Liver (tissue), 9 donors: ENCODE results near the gene TARBP1. TPM values are rescaled to one million over a fixed set of nuclear protein-coding genes. Genes with fewer than 3 reads are reported as not detected.

ENCODE experiments used
- DNase-seq: peaks from one replicate; pipeline ENCODE4 v3.0.0-alpha.2; 2017; ENCODE audit warnings: low spot score
- H3K27ac ChIP-seq, 2 donors: one replicate each; pipeline ENCODE4 v1.7.0; 2013; ENCODE audit warnings: inconsistent platforms in 2 of 2, low read length in 2 of 2, control low read depth in 1 of 2, low read depth in 1 of 2, mild to moderate bottlenecking in 1 of 2
- H3K27me3 ChIP-seq, 4 donors: one replicate each; pipeline versions ENCODE4 v1.6.1 to v1.7.0; 2013; ENCODE audit warnings: low read length in 3 of 4, inconsistent platforms in 1 of 4, mild to moderate bottlenecking in 1 of 4, moderate library complexity in 1 of 4; ENCODE audit not compliant: control insufficient read depth in 4 of 4, insufficient read depth in 4 of 4
- H3K36me3 ChIP-seq, 4 donors: one replicate each; pipeline versions ENCODE4 v1.6.1 to v1.7.0; 2013; ENCODE audit warnings: low read length in 3 of 4, mild to moderate bottlenecking in 3 of 4, low read depth in 1 of 4, moderate library complexity in 1 of 4; ENCODE audit not compliant: control insufficient read depth in 4 of 4, insufficient read depth in 3 of 4
- H3K4me1 ChIP-seq, 4 donors: one replicate each; pipeline versions ENCODE4 v1.6.1 to v1.7.0; 2013; ENCODE audit warnings: low read length in 3 of 4, mild to moderate bottlenecking in 3 of 4, moderate library complexity in 1 of 4; ENCODE audit not compliant: control insufficient read depth in 4 of 4, insufficient read depth in 4 of 4
- H3K4me3 ChIP-seq, 3 donors: one replicate each; pipeline versions ENCODE4 v1.6.1 to v1.7.0; 2013; ENCODE audit warnings: low read length in 3 of 3, control low read depth in 1 of 3, low read depth in 1 of 3, mild to moderate bottlenecking in 1 of 3
- H3K9ac ChIP-seq, 2 donors: one replicate each; pipeline ENCODE4 v1.7.0; 2013; ENCODE audit warnings: low read length in 2 of 2, mild to moderate bottlenecking in 2 of 2, moderate library complexity in 2 of 2, control low read depth in 1 of 2, low read depth in 1 of 2
- H3K9me3 ChIP-seq, 4 donors: one replicate each; pipeline versions ENCODE4 v1.6.1 to v1.7.0; 2013; ENCODE audit warnings: low read length in 3 of 4; ENCODE audit not compliant: control insufficient read depth in 4 of 4
- EGR1 ChIP-seq, 2 donors: IDR thresholded peaks; 2 replicates each; pipeline ENCODE4 v1.6.1; 2016 to 2018; ENCODE audit warnings: antibody characterized with exemption in 2 of 2, low read depth in 2 of 2
- FOXA1 ChIP-seq: IDR thresholded peaks from 2 replicates; pipeline ENCODE4 v1.6.1; 2016; ENCODE audit warnings: antibody characterized with exemption
- FOXA2 ChIP-seq: IDR thresholded peaks from 2 replicates; pipeline ENCODE4 v1.6.1; 2016; ENCODE audit warnings: antibody characterized with exemption
- GABPA ChIP-seq, 2 donors: IDR thresholded peaks in 1 of 2; conservative IDR thresholded peaks in 1 of 2; 2 replicates each; pipeline ENCODE4 v1.6.1; 2016; ENCODE audit warnings: antibody characterized with exemption in 2 of 2, mild to moderate bottlenecking in 1 of 2, moderate library complexity in 1 of 2
- HNF4A ChIP-seq, 2 donors: conservative IDR thresholded peaks; 2 replicates each; pipeline ENCODE4 v1.6.1; 2016; ENCODE audit warnings: antibody characterized with exemption in 2 of 2, mild to moderate bottlenecking in 2 of 2
- HNF4G ChIP-seq: IDR thresholded peaks from 2 replicates; pipeline ENCODE4 v1.6.1; 2016; ENCODE audit warnings: antibody characterized with exemption
- JUND ChIP-seq, 2 donors: IDR thresholded peaks; 2 replicates each; pipeline ENCODE4 v1.6.1; 2016; ENCODE audit warnings: antibody characterized with exemption in 2 of 2
- NR2F2 ChIP-seq: IDR thresholded peaks from 2 replicates; pipeline ENCODE4 v1.6.1; 2016; ENCODE audit warnings: antibody characterized with exemption
- RAD21 ChIP-seq, 2 donors: IDR thresholded peaks; 2 replicates each; pipeline ENCODE4 v1.6.1; 2016; ENCODE audit warnings: antibody characterized with exemption in 2 of 2, mild to moderate bottlenecking in 2 of 2
- REST ChIP-seq: IDR thresholded peaks from 2 replicates; pipeline ENCODE4 v1.6.1; 2016; ENCODE audit warnings: antibody characterized with exemption, mild to moderate bottlenecking
- RXRA ChIP-seq, 2 donors: IDR thresholded peaks; 2 replicates each; pipeline ENCODE4 v1.6.1; 2017 to 2018; ENCODE audit warnings: antibody characterized with exemption in 2 of 2, mild to moderate bottlenecking in 1 of 2
- SP1 ChIP-seq: IDR thresholded peaks from 2 replicates; pipeline ENCODE4 v1.6.1; 2018; ENCODE audit warnings: antibody characterized with exemption, mild to moderate bottlenecking
- TAF1 ChIP-seq: conservative IDR thresholded peaks from 2 replicates; pipeline ENCODE4 v1.6.1; 2016; ENCODE audit warnings: antibody characterized with exemption, mild to moderate bottlenecking
- YY1 ChIP-seq: IDR thresholded peaks from 2 replicates; pipeline ENCODE4 v1.6.1; 2016; ENCODE audit warnings: antibody characterized with exemption, mild to moderate bottlenecking
- WGBS: extraction: QIAGEN DNeasy Blood & Tissue Kit; methylation state at CpG from one replicate; pipeline ENCODE4 v1.1.7; 2013; 5-methylcytosine and 5-hydroxymethylcytosine counted together
- polyA plus RNA-seq, 2 donors: library from polyadenylated mRNA; stranded (reverse) in 1 of 2; unstranded in 1 of 2; fragments of 200-250 nt in 1 of 2; fragments of >200 nt in 1 of 2; fragmentation: Nextera tagmentation in 1 of 2; extraction: Ambion mirVana in 1 of 2; gene quantifications; one replicate each; pipeline versions ENCODE4 v1.2.1 to v1.2.3, GENCODE V29; 2013 to 2015
- total RNA-seq, 2 donors: library from RNA; depleted of rRNA; stranded (reverse); fragments of >200 nt; gene quantifications; one replicate each; pipeline ENCODE4 v1.2.3, GENCODE V29; 2014
- TF ChIP-seq, protein P1 (sequence below): fragments of 150-350 bp; IDR thresholded peaks from 2 replicates; pipeline ENCODE4 v1.5.1; 2017; ENCODE audit warnings: improper control_type of control experiment, low read depth, low read length; ENCODE audit not compliant: missing input control
- TF ChIP-seq, protein P2 (sequence below): IDR thresholded peaks from 2 replicates; pipeline ENCODE4 v1.6.1; 2016; ENCODE audit warnings: antibody characterized with exemption
- TF ChIP-seq, protein P3 (sequence below): IDR thresholded peaks from 2 replicates; pipeline ENCODE4 v1.6.1; 2016; ENCODE audit warnings: antibody characterized with exemption
- TF ChIP-seq, protein P4 (sequence below): IDR thresholded peaks from 2 replicates; pipeline ENCODE4 v1.6.1; 2016; ENCODE audit warnings: antibody characterized with exemption
- donor health status: healthy.
- donor health status: healthy.
- donor health status: healthy.
- donor health status: healthy.
- donor health status: healthy.

TARBP1 gene
- total and polyA plus RNA-seq, 4 donors = 4.1 to 17.6 (median 9.1) TPM

DNA sequence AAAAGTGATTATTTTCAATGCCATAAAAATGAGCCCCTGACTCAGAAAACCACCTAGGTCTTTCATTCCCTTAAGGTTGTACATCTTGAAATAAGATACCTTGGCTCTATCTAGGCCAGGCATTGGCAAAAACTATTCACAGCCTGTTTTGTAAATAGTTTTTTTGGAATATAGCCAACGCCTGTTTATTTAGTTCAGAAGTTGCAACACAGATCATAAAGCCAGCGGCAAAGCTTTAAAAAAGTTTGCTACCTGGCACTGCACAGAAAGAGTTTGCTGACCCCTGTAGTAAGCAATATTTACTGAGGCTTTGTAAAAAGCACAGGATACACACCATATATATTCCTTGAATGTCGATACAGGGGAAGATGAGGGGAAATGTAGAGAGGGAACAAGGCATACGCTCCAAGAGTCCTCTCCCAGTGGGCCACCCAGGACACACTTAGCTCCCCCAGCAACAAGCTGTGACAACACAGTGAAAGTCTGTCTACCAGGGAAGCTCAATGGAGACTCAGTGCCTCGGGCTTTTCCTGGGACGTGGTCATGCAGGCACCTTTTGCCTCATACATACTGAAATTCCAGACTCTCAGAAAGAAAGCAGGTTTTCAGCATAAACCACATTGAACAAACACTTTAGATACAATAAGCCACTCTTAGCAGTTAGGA, 20.5 kb downstream of the TARBP1 start:
- H3K27ac ChIP-seq = peak overlapping the region in 1 of 2 donors; percentile 68
- H3K9ac ChIP-seq = no peak overlapping the region
- 38% methylated on average over 6 of the region's 6 CpGs for WGBS

More for the DNA sequence above, 20.5 kb downstream of the TARBP1 start:
- peak; percentile 94 for TF ChIP-seq FOXA1
- TF ChIP-seq TAF1 = no peak
- TF ChIP-seq, protein P1, sequence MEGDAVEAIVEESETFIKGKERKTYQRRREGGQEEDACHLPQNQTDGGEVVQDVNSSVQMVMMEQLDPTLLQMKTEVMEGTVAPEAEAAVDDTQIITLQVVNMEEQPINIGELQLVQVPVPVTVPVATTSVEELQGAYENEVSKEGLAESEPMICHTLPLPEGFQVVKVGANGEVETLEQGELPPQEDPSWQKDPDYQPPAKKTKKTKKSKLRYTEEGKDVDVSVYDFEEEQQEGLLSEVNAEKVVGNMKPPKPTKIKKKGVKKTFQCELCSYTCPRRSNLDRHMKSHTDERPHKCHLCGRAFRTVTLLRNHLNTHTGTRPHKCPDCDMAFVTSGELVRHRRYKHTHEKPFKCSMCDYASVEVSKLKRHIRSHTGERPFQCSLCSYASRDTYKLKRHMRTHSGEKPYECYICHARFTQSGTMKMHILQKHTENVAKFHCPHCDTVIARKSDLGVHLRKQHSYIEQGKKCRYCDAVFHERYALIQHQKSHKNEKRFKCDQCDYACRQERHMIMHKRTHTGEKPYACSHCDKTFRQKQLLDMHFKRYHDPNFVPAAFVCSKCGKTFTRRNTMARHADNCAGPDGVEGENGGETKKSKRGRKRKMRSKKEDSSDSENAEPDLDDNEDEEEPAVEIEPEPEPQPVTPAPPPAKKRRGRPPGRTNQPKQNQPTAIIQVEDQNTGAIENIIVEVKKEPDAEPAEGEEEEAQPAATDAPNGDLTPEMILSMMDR = no peak
- TF ChIP-seq EGR1 (IDR thresholded peaks at IDR 0.05; ENCODE audit: low read depth in 2 of 2) = no peak
- TF ChIP-seq REST = peak; percentile 20
- TF ChIP-seq, protein P2, sequence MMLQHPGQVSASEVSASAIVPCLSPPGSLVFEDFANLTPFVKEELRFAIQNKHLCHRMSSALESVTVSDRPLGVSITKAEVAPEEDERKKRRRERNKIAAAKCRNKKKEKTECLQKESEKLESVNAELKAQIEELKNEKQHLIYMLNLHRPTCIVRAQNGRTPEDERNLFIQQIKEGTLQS = no peak
- no peak for TF ChIP-seq YY1
- peak; percentile 31 to 39 for TF ChIP-seq RAD21 (IDR thresholded peaks at IDR 0.05)
- peak; percentile 86 to 90 for TF ChIP-seq RXRA (IDR thresholded peaks at IDR 0.05)
- peak in 1 of 2 donors; percentile 56 for TF ChIP-seq JUND (IDR thresholded peaks at IDR 0.05)
- peak; percentile 48 to 68 for TF ChIP-seq HNF4A (conservative IDR thresholded peaks at IDR 0.05)
- TF ChIP-seq, protein P3, sequence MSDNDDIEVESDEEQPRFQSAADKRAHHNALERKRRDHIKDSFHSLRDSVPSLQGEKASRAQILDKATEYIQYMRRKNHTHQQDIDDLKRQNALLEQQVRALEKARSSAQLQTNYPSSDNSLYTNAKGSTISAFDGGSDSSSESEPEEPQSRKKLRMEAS = no peak
- TF ChIP-seq GABPA (IDR thresholded peaks at IDR 0.05 in 1 of 2, conservative IDR thresholded peaks at IDR 0.05 in 1 of 2) = no peak
- TF ChIP-seq FOXA2 = peak; percentile 97
- TF ChIP-seq, protein P4, sequence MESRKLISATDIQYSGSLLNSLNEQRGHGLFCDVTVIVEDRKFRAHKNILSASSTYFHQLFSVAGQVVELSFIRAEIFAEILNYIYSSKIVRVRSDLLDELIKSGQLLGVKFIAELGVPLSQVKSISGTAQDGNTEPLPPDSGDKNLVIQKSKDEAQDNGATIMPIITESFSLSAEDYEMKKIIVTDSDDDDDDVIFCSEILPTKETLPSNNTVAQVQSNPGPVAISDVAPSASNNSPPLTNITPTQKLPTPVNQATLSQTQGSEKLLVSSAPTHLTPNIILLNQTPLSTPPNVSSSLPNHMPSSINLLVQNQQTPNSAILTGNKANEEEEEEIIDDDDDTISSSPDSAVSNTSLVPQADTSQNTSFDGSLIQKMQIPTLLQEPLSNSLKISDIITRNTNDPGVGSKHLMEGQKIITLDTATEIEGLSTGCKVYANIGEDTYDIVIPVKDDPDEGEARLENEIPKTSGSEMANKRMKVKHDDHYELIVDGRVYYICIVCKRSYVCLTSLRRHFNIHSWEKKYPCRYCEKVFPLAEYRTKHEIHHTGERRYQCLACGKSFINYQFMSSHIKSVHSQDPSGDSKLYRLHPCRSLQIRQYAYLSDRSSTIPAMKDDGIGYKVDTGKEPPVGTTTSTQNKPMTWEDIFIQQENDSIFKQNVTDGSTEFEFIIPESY = peak; percentile 41
- TF ChIP-seq HNF4G = no peak
- peak; percentile 55 for TF ChIP-seq SP1
- TF ChIP-seq NR2F2 = no peak
- Histone ChIP-seq H3K4me3 (no peak overlapping the region), H3K36me3 (no peaks in the 10 kb centered on the region), H3K27me3 (no peaks in the 10 kb centered on the region), H3K4me1 (peaks cover 3 to 12% (median 6%) of the 10 kb centered on the region in 4 donors), H3K9me3 (no peaks in the 10 kb centered on the region)
- DNase-seq = no peak
